GM19468 (cell line): Measurements from ENCODE around the gene HOXA6.

Experiments
- ATAC-seq: cut with Tn5 transposase; IDR thresholded peaks from one replicate; pipeline ENCODE4 v1.9.1; 2021; ENCODE audit warnings: mild to moderate bottlenecking, moderate library complexity, moderate number of reproducible peaks; ENCODE audit not compliant: unreplicated experiment; ENCODE audit errors: extremely low read depth

The HOXA6 gene

GRCh38 chr7:27101957-27102580 lies 45.5 kb downstream of the HOXA6 start:
- no peak for ATAC-seq

GRCh38 chr7:27101171-27101956 lies 46.2 kb downstream of the HOXA6 start:
- no peak for ATAC-seq

- no peak for ATAC-seq
These were observed 46.8 kb downstream of the HOXA6 start for GRCh38 chr7:27100694-27101170.

GRCh38 chr7:27099453-27100370 lies 47.9 kb downstream of the HOXA6 start:
- no peak for ATAC-seq

- no peak for ATAC-seq
These were observed 48.8 kb downstream of the HOXA6 start for GRCh38 chr7:27098578-27099451.

GRCh38 chr7:27097686-27098577 lies 49.6 kb downstream of the HOXA6 start:
- no peak for ATAC-seq

GRCh38 chr7:27096768-27097514 lies 50.6 kb downstream of the HOXA6 start:
- ATAC-seq, result no peak

GRCh38 chr7:27095897-27096767 lies 51.4 kb downstream of the HOXA6 start, which contains the start of gene HOXA1:
TSS of gene HOXA1 (minus strand) at chr7:27096000. CDS start at chr7:27095912, 88 bp downstream.
- ATAC-seq, result peak; percentile 74
